Naive thymus-derived CD8-positive, alpha-beta T cell (primary cell): ENCODE measurements around the gene ATXN1. TPM values are rescaled to one million over a fixed set of nuclear protein-coding genes. Genes with fewer than 3 reads are reported as not detected.
A peak's percentile ranks its signal among the peaks of the same experiment; 100 is the strongest.

ENCODE experiments used
- ATAC-seq, 2 donors: fragments of 150-1000 bp; cut with Tn5 transposase in 1 of 2; sonication (Bioruptor Pico), chemical (Tn5 transposase) in 1 of 2; 1 replicate in 1 of 2; 2 replicates in 1 of 2; pipeline ENCODE4 v1.10.0; 2021; ENCODE audit warnings: mild to moderate bottlenecking in 2 of 2, moderate library complexity in 2 of 2
- POLR2A ChIA-PET: fragments of 350-600 bp; sonication (Branson Sonifier 250); formaldehyde crosslinking; loops from one replicate; lab custom pipeline; 2021; ENCODE audit warnings: antibody characterized with exemption; lab: Charles Lee
- DNase-seq, 10 donors: peaks; one replicate each; pipeline versions ENCODE4 v3.0.0 to v3.0.0-alpha.2; 2020 to 2022
- H3K27ac Mint-ChIP-seq, 10 donors: one replicate each; pipeline ENCODE4 v1.8.0; 2020 to 2022; ENCODE audit warnings: mild to moderate bottlenecking in 10 of 10, mixed read lengths in 10 of 10, moderate library complexity in 4 of 10, inconsistent platforms in 1 of 10
- H3K27me3 Mint-ChIP-seq, 5 donors: one replicate each; pipeline ENCODE4 v1.8.0; 2021 to 2022; ENCODE audit warnings: mixed read lengths in 5 of 5
- H3K36me3 Mint-ChIP-seq, 3 donors: one replicate each; pipeline ENCODE4 v1.8.0; 2020 to 2022; ENCODE audit warnings: mixed read lengths in 3 of 3, mild to moderate bottlenecking in 2 of 3, inconsistent platforms in 1 of 3
- H3K4me1 Mint-ChIP-seq, 4 donors: one replicate each; pipeline ENCODE4 v1.8.0; 2021 to 2022; ENCODE audit warnings: mixed read lengths in 4 of 4
- H3K4me3 Mint-ChIP-seq, 10 donors: one replicate each; pipeline ENCODE4 v1.8.0; 2020 to 2022; ENCODE audit warnings: mild to moderate bottlenecking in 10 of 10, mixed read lengths in 10 of 10, moderate library complexity in 6 of 10, inconsistent platforms in 1 of 10
- H3K9me3 Mint-ChIP-seq, 9 donors: one replicate each; pipeline ENCODE4 v1.8.0; 2020 to 2022; ENCODE audit warnings: mixed read lengths in 9 of 9, mild to moderate bottlenecking in 3 of 9, inconsistent platforms in 1 of 9, moderate library complexity in 1 of 9
- polyA plus RNA-seq, 3 donors: library from polyadenylated mRNA; unstranded; fragments of 300-500 nt; fragmentation: Illumina TruSeq; gene quantifications; one replicate each; pipeline ENCODE4 v1.2.3, GENCODE V29; 2021
- total RNA-seq, 8 experiments: library from RNA in 2 of 8; stranded (reverse) in 2 of 8; gene quantifications; one replicate each; pipeline ENCODE4 v1.2.3 and lab custom pipeline; 2021 to 2026

The ATXN1 gene
- total and polyA plus RNA-seq, 5 experiments from 2014 or later = 2.7 to 42.3 (median 8.2) TPM

DNA sequence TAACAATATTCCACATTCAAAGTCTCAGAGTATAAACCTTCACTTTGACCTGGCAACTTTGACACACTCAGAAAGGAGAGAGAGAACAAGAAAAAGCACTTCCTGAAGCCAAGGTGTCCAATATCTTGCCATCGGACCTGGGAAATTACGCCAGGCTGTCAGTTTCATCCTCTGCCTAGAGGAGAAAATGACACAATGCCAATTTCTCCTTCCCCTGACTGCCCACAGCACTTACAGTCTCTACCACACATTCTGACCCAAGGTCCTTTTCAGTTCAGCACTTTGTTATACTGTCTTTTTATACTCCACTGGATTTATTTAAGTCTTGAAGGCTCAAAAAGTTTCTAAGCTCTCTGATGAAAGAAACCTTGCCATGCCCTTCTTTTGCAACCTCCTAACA, 272.4 kb downstream of the ATXN1 start:
- no peaks in the 10 kb centered on the region for H3K27me3 Mint-ChIP-seq
- no peaks in the 10 kb centered on the region for H3K36me3 Mint-ChIP-seq
- DNase-seq (no peak), ATAC-seq (no peak)
- H3K9me3 Mint-ChIP-seq = no peaks in the 10 kb centered on the region
- POLR2A ChIA-PET = interaction anchor here (1.1 kb wide), 1 partner anchor 275 kb away, joined by 3 read pairs; no protein-coding TSS in a partner anchor
- H3K4me1 Mint-ChIP-seq = peaks cover 36 to 79% (median 71%) of the 10 kb centered on the region in 4 donors
- H3K27ac Mint-ChIP-seq = peak overlapping the region; percentile 10 to 92 (median 86)
- H3K4me3 Mint-ChIP-seq = peak overlapping the region in 7 of 10 donors; percentile 11 to 72 (median 58)

GRCh38 chr6:16487996-16488674, 273.1 kb downstream of the ATXN1 start:
- H3K9me3 Mint-ChIP-seq = peaks cover 0 to 2% (median 0%) of the 10 kb centered on the region in 9 donors
- H3K4me3 Mint-ChIP-seq = peak overlapping the region; percentile 1 to 72 (median 57)
- H3K36me3 Mint-ChIP-seq = no peaks in the 10 kb centered on the region
- peak overlapping the region; percentile 10 to 92 (median 86) for H3K27ac Mint-ChIP-seq
- ATAC-seq = no peak
- DNase-seq = peak in 2 of 10 donors; percentile 32 to 46
- H3K4me1 Mint-ChIP-seq = peaks cover 37 to 79% (median 74%) of the 10 kb centered on the region in 4 donors
- POLR2A ChIA-PET = interaction anchor here (1.1 kb wide), 1 partner anchor 275 kb away, joined by 3 read pairs; no protein-coding TSS in a partner anchor
- H3K27me3 Mint-ChIP-seq = no peaks in the 10 kb centered on the region

DNA sequence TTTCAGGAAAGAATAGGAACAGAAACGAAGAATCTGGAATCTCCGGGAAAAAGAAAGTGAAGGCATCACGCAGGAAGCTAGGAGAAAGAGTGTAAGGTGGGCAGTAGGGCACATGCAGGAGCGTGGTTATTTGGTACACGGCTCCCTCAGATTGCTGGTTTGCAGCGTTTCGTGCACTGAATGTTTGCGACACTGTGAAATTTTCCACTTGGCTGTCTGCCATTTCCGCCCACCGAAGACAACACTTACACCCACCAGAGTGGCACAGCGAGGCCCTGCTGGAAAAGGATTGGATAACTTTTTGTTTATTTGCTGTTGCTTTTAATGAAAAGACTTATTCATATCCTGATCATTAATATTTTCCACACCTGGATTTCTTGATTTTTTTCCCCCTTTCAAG, 274.6 kb downstream of the ATXN1 start:
- Mint-ChIP-seq H3K27me3 (no peaks in the 10 kb centered on the region), H3K4me1 (peaks cover 39 to 88% (median 82%) of the 10 kb centered on the region in 4 donors), H3K4me3 (peak overlapping the region; percentile 32 to 72 (median 58)), H3K9me3 (peaks cover 0 to 3% (median 0%) of the 10 kb centered on the region in 9 donors), H3K36me3 (no peaks in the 10 kb centered on the region), H3K27ac (peak overlapping the region; percentile 57 to 90 (median 77))
- ATAC-seq (no peak), DNase-seq (peak in 6 of 10 donors; percentile 12 to 67 (median 34))
- POLR2A ChIA-PET = no interaction called here

- peaks cover 0 to 3% (median 0%) of the 10 kb centered on the region in 9 donors for H3K9me3 Mint-ChIP-seq
- DNase-seq = peak in 7 of 10 donors; percentile 22 to 89 (median 57)
- H3K36me3 Mint-ChIP-seq = peaks cover 0 to 5% (median 2%) of the 10 kb centered on the region in 3 donors
- peak overlapping the region; percentile 88 to 99 (median 96) for H3K27ac Mint-ChIP-seq
- POLR2A ChIA-PET = interaction anchor here (1.4 to 1.9 kb wide), 4 partner anchors 9 to 278 kb away, joined by 4 to 6 read pairs (median 4); partner anchors contain the start of gene ATXN1
- peak; percentile 67 to 72 for ATAC-seq
- no peaks in the 10 kb centered on the region for H3K27me3 Mint-ChIP-seq
- H3K4me1 Mint-ChIP-seq = peaks cover 30 to 80% (median 79%) of the 10 kb centered on the region in 4 donors
- peak overlapping the region; percentile 38 to 79 (median 71) for H3K4me3 Mint-ChIP-seq
These were observed 277.9 kb downstream of the ATXN1 start for GRCh38 chr6:16483315-16483875.

- POLR2A ChIA-PET = interaction anchor here (1.4 to 1.9 kb wide), 2 partner anchors 9 to 10 kb away, joined by 4 to 5 read pairs; no protein-coding TSS in a partner anchor
- Mint-ChIP-seq H3K27ac (peak overlapping the region; percentile 90 to 99 (median 96)), H3K36me3 (peaks cover 0 to 5% (median 2%) of the 10 kb centered on the region in 3 donors), H3K27me3 (no peaks in the 10 kb centered on the region), H3K4me1 (peaks cover 25 to 75% (median 73%) of the 10 kb centered on the region in 4 donors), H3K9me3 (peaks cover 0 to 3% (median 0%) of the 10 kb centered on the region in 9 donors), H3K4me3 (peak overlapping the region in 9 of 10 donors; percentile 58 to 79 (median 73))
- no peak for ATAC-seq
- DNase-seq = no peak
These were observed 278.5 kb downstream of the ATXN1 start for GRCh38 chr6:16482702-16483314.

DNA sequence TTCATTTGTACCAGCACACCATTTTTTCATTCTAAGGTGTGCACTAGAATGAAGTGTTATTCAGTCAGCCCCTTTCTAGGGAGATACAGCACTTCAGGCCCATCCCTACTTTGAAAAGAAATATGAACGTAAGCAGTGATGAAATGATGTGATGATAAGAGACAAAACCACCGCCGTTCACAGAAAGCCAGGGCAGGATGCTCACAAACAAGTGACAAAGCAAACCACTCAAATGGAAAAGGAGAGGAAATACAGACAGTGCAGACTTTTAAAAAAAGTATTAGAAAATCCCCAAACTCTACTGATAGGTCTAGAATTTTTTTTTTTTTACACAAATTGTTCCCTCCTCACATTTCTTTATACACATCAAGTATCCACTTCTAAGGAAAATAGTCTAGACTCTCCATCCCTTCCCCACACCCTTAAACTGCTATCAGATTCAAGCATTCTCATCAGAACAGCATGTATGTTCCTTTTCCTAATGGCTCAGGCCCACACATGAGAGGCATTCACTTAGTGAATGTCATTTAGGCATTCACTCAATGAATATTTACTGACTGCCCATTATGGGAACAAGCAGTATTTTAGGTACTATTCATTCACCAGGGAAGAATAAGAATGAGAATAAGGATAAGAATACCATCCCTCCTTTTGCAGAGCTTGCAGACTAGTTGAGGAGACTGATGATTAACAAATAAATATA, 279.4 kb downstream of the ATXN1 start:
- peak; percentile 22 to 91 (median 74) for DNase-seq

GRCh38 chr6:16480763-16481560, 280.3 kb downstream of the ATXN1 start:
- ATAC-seq (peak in 1 of 2 donors; percentile 5), DNase-seq (no peak)
- no peaks in the 10 kb centered on the region for H3K27me3 Mint-ChIP-seq
- H3K9me3 Mint-ChIP-seq = peaks cover 0 to 3% (median 0%) of the 10 kb centered on the region in 9 donors
- peaks cover 22 to 72% (median 64%) of the 10 kb centered on the region in 4 donors for H3K4me1 Mint-ChIP-seq
- H3K27ac Mint-ChIP-seq = peak overlapping the region; percentile 73 to 98 (median 94)
- peak overlapping the region in 9 of 10 donors; percentile 2 to 68 (median 46) for H3K4me3 Mint-ChIP-seq
- POLR2A ChIA-PET = interaction anchor here (0.6 to 0.8 kb wide), 3 partner anchors 14 to 166 kb away, joined by 3 to 4 read pairs (median 3); no protein-coding TSS in a partner anchor
- H3K36me3 Mint-ChIP-seq = peaks cover 0 to 5% (median 2%) of the 10 kb centered on the region in 3 donors

More for the DNA sequence above, 279.4 kb downstream of the ATXN1 start:
- Mint-ChIP-seq H3K4me1 (peaks cover 24 to 73% (median 69%) of the 10 kb centered on the region in 4 donors), H3K9me3 (peaks cover 0 to 3% (median 0%) of the 10 kb centered on the region in 9 donors), H3K36me3 (peaks cover 0 to 5% (median 2%) of the 10 kb centered on the region in 3 donors), H3K4me3 (peak overlapping the region in 9 of 10 donors; percentile 12 to 73 (median 52)), H3K27ac (peak overlapping the region; percentile 73 to 98 (median 94)), H3K27me3 (no peaks in the 10 kb centered on the region)
- peak; percentile 78 to 83 for ATAC-seq
- POLR2A ChIA-PET = interaction anchor here (0.7 kb wide), 1 partner anchor 167 kb away, joined by 3 read pairs; no protein-coding TSS in a partner anchor

- H3K27me3 Mint-ChIP-seq = no peaks in the 10 kb centered on the region
These were observed 283.7 kb downstream of the ATXN1 start for GRCh38 chr6:16477367-16478149.

GRCh38 chr6:16476861-16477260, 284.4 kb downstream of the ATXN1 start:
- no peak for ATAC-seq
- peak overlapping the region in 7 of 10 donors; percentile 21 to 87 (median 36) for H3K27ac Mint-ChIP-seq

More at GRCh38 chr6:16477367-16478149, 283.7 kb downstream of the ATXN1 start:
- H3K27ac Mint-ChIP-seq = peak overlapping the region in 8 of 10 donors; percentile 5 to 87 (median 42)
- DNase-seq (no peak), ATAC-seq (no peak)
- H3K4me1 Mint-ChIP-seq = peaks cover 31 to 72% (median 60%) of the 10 kb centered on the region in 4 donors
- no peak overlapping the region for H3K4me3 Mint-ChIP-seq
- H3K9me3 Mint-ChIP-seq = no peaks in the 10 kb centered on the region
- POLR2A ChIA-PET = no interaction called here
- peaks cover 0 to 5% (median 2%) of the 10 kb centered on the region in 3 donors for H3K36me3 Mint-ChIP-seq

GRCh38 chr6:16475494-16475781, 285.8 kb downstream of the ATXN1 start:
- Mint-ChIP-seq H3K27ac (peak overlapping the region in 7 of 10 donors; percentile 60 to 94 (median 73)), H3K36me3 (peaks cover 0 to 2% (median 1%) of the 10 kb centered on the region in 3 donors), H3K9me3 (no peaks in the 10 kb centered on the region), H3K27me3 (no peaks in the 10 kb centered on the region), H3K4me1 (peaks cover 30 to 60% (median 46%) of the 10 kb centered on the region in 4 donors), H3K4me3 (peak overlapping the region in 1 of 10 donors; percentile 62)
- ATAC-seq (no peak), DNase-seq (no peak)
- POLR2A ChIA-PET = no interaction called here

More at GRCh38 chr6:16476861-16477260, 284.4 kb downstream of the ATXN1 start:
- H3K4me1 Mint-ChIP-seq = peaks cover 28 to 69% (median 54%) of the 10 kb centered on the region in 4 donors
- DNase-seq = no peak
- H3K9me3 Mint-ChIP-seq = no peaks in the 10 kb centered on the region
- POLR2A ChIA-PET = no interaction called here
- H3K36me3 Mint-ChIP-seq = peaks cover 0 to 5% (median 2%) of the 10 kb centered on the region in 3 donors
- H3K27me3 Mint-ChIP-seq = no peaks in the 10 kb centered on the region
- H3K4me3 Mint-ChIP-seq = no peak overlapping the region
